Panc1 (cell line): ENCODE data around the gene C19orf44. TPM values are rescaled to one million over a fixed set of nuclear protein-coding genes. Genes with fewer than 3 reads are reported as not detected.
A peak's percentile ranks its signal among the peaks of the same experiment; 100 is the strongest.
"Not testable (repeated sequence)": the region's sequence is repeated elsewhere in the genome, so short reads cannot be mapped to it uniquely, and the experiment has no call there.

Experiments
- ATAC-seq: fragments of 200-7000 bp; cut with Tn5 transposase; 2 replicates; pipeline ENCODE4 v1.9.1; 2020; ENCODE audit warnings: mild to moderate bottlenecking, moderate library complexity
- Bru-seq: library from RNA; stranded (reverse); fragments of 400-500 nt; gene quantifications from one replicate; lab custom pipeline; 2021; lab: Mats Ljungman, UMichigan
- BruChase-seq, 2 experiments: library from RNA; stranded (reverse); fragments of 400-500 nt; gene quantifications; one replicate each; lab custom pipeline; 2021; lab: Mats Ljungman, UMichigan
- BruUV-seq: library from RNA; stranded (reverse); fragments of 400-500 nt; replicated peaks from 2 replicates; lab custom pipeline; 2021; lab: Mats Ljungman, UMichigan
- CTCF ChIA-PET: fragments of 300-600 bp; sonication (Branson Sonifier 250); formaldehyde crosslinking; loops from one replicate; lab custom pipeline; 2022; ENCODE audit warnings: antibody characterized with exemption; lab: Charles Lee
- POLR2A ChIA-PET: fragments of 300-600 bp; sonication (Branson Sonifier 250); formaldehyde crosslinking; loops from one replicate; lab custom pipeline; 2022; ENCODE audit warnings: antibody characterized with exemption; lab: Charles Lee
- DNase-seq: peaks from one replicate; pipeline ENCODE4 v3.0.0-alpha.2; 2010; ENCODE audit warnings: low read depth, low spot score
- H3K27ac ChIP-seq: 2 replicates; pipeline ENCODE4 v1.5.1; 2011; ENCODE audit warnings: mild to moderate bottlenecking, low read length, inconsistent platforms
- H3K27me3 ChIP-seq: fragments of 200-500 bp; sonication (Bioruptor generic); 2 replicates; pipeline ENCODE4 v1.6.0; 2014; ENCODE audit warnings: low read length, inconsistent platforms; ENCODE audit not compliant: control insufficient read depth, insufficient read depth
- H3K36me3 ChIP-seq: fragments of 200-500 bp; sonication (Bioruptor generic); 2 replicates; pipeline ENCODE4 v1.5.1; 2014; ENCODE audit warnings: inconsistent platforms, mild to moderate bottlenecking, low read length, moderate library complexity; ENCODE audit not compliant: control insufficient read depth, insufficient read depth
- H3K4me1 ChIP-seq: 2 replicates; pipeline ENCODE4 v1.5.1; 2011; ENCODE audit warnings: inconsistent platforms, mild to moderate bottlenecking, low read length, moderate library complexity; ENCODE audit not compliant: control insufficient read depth, insufficient read depth
- H3K4me3 ChIP-seq, 2 experiments: 2 replicates each; pipeline ENCODE4 v1.5.1; 2011 to 2012; ENCODE audit warnings: low read depth in 2 of 2, low read length in 2 of 2, mild to moderate bottlenecking in 2 of 2, inconsistent platforms in 1 of 2, moderate library complexity in 1 of 2
- H3K9me3 ChIP-seq: fragments of 200-500 bp; sonication (Bioruptor generic); 2 replicates; pipeline ENCODE4 v1.5.1; 2014; ENCODE audit warnings: low read depth, mild to moderate bottlenecking, inconsistent platforms, low read length, moderate library complexity; ENCODE audit not compliant: control insufficient read depth, insufficient read depth
- POLR2AphosphoS5 ChIP-seq: IDR thresholded peaks from 2 replicates; pipeline ENCODE4 v1.6.1; 2012; ENCODE audit warnings: mild to moderate bottlenecking, low read depth, low read length, moderate library complexity
- SIN3A ChIP-seq: IDR thresholded peaks from 2 replicates; pipeline ENCODE4 v1.6.1; 2012; ENCODE audit warnings: low read depth, mild to moderate bottlenecking, low read length, moderate library complexity, borderline replicate concordance; ENCODE audit not compliant: insufficient read depth
- TCF7L2 ChIP-seq: IDR thresholded peaks from 2 replicates; pipeline ENCODE4 v1.6.1; 2011; ENCODE audit warnings: mild to moderate bottlenecking, low read depth, low read length, inconsistent platforms
- in situ Hi-C: cut with HindIII; loops from 2 replicates; pipeline ENCODE4 v1.10.0; 2016; ENCODE audit warnings: low sequenced_read_pairs, low pct_unique_long_range_greater_than_20kb
- intact Hi-C: fragments of 100-400 bp; cut with micrococcal nuclease; formaldehyde crosslinking; loops from one replicate; pipeline ENCODE4 v1.10.0; 2022; ENCODE audit not compliant: unreplicated experiment
- long read RNA-seq: library from polyadenylated mRNA; unstranded; transcript quantifications from one replicate; pipeline ENCODE4 v2.0.0, GENCODE V29; 2021; ENCODE audit not compliant: unreplicated experiment
- polyA plus RNA-seq: library from polyadenylated mRNA; unstranded; fragments of >200 nt; gene quantifications from one replicate; pipeline ENCODE4 v1.2.1, GENCODE V29; 2012; ENCODE audit warnings: missing spikeins; ENCODE audit not compliant: insufficient read length
- total RNA-seq: library from RNA; stranded (reverse); gene quantifications from one replicate; pipeline ENCODE4 v1.2.1, GENCODE V29; 2021; ENCODE audit not compliant: unreplicated experiment
- TF ChIP-seq, protein P1 (sequence below): fragments of 450-650 bp; IDR thresholded peaks from 2 replicates; pipeline ENCODE4 v1.5.1; 2017; ENCODE audit warnings: mild to moderate bottlenecking
- TF ChIP-seq, protein P2 (sequence below), 2 experiments: IDR thresholded peaks; 2 replicates each; pipeline ENCODE4 v1.6.1; 2011 to 2012; ENCODE audit warnings: low read depth in 2 of 2, control low read depth in 1 of 2, low read length in 1 of 2, mild to moderate bottlenecking in 1 of 2, moderate library complexity in 1 of 2; ENCODE audit not compliant: insufficient read depth in 1 of 2

The C19orf44 gene
- total RNA-seq (4.4 TPM), Bru-seq, nascent RNA (percentile 44 among the genes with signal in this experiment), BruChase-seq, experiment 1, labeled RNA remaining after a 2-hour chase (percentile 50 among the genes with signal in this experiment), BruChase-seq, experiment 2, labeled RNA remaining after a 6-hour chase (percentile 47 among the genes with signal in this experiment)
- 6.0 TPM for polyA plus RNA-seq
- long read RNA-seq, partial matches to known transcripts = 3 of 9 reads
- long read RNA-seq, other reads (novel, unspliced or antisense) = 5 of 9 reads

DNA sequence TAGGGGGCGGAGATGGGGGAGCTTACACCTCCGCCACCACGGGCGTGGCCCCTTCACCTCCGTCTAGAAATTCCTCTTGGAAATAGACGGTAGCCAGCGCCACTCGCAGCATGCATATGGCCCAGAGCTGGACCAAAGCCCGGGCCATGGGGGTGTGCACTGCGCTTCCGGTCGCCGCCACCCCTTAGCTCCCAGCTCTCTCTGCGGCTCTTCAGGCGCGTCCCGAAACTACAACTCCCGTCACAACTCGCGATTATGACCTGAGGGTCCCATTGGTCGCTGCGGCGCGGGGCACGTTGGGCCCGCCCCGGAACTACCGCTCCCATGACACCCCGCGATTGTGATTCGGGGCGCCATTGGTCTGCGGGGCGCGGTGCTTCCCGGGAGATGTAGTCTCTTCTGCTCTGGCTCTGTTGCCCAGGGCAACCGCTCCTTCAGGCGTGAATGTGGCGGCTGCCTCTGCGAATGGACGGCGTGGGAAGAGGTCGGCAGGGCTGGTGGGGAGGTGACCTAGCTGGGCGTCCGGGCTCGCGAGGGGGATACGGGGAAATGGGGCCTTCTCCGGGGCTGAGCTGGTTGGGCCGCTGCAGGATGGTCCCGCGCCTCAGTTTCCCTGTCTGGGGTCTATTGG, at the start of gene C19orf44, which contains the start of gene CALR3:
Gene C19orf44 (plus strand): TSS at position 413 of the 631 bp plus-strand sequence. CDS start 4,399 bp downstream, outside the sequence.
Gene CALR3 (minus strand): TSS at position 186 of the 631 bp plus-strand sequence. CDS start 38 bp downstream, at position 148.
- no peaks in the 10 kb centered on the region for H3K4me1 ChIP-seq
- peak; percentile 100 for ATAC-seq
- TF ChIP-seq TCF7L2 (no peak), SIN3A (0 out of 2 replicates have a peak, but pooled peaks have one; percentile 41), POLR2AphosphoS5 (peak; percentile 74)
- TF ChIP-seq, protein P1, sequence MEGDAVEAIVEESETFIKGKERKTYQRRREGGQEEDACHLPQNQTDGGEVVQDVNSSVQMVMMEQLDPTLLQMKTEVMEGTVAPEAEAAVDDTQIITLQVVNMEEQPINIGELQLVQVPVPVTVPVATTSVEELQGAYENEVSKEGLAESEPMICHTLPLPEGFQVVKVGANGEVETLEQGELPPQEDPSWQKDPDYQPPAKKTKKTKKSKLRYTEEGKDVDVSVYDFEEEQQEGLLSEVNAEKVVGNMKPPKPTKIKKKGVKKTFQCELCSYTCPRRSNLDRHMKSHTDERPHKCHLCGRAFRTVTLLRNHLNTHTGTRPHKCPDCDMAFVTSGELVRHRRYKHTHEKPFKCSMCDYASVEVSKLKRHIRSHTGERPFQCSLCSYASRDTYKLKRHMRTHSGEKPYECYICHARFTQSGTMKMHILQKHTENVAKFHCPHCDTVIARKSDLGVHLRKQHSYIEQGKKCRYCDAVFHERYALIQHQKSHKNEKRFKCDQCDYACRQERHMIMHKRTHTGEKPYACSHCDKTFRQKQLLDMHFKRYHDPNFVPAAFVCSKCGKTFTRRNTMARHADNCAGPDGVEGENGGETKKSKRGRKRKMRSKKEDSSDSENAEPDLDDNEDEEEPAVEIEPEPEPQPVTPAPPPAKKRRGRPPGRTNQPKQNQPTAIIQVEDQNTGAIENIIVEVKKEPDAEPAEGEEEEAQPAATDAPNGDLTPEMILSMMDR = no peak
- TF ChIP-seq, protein P2, sequence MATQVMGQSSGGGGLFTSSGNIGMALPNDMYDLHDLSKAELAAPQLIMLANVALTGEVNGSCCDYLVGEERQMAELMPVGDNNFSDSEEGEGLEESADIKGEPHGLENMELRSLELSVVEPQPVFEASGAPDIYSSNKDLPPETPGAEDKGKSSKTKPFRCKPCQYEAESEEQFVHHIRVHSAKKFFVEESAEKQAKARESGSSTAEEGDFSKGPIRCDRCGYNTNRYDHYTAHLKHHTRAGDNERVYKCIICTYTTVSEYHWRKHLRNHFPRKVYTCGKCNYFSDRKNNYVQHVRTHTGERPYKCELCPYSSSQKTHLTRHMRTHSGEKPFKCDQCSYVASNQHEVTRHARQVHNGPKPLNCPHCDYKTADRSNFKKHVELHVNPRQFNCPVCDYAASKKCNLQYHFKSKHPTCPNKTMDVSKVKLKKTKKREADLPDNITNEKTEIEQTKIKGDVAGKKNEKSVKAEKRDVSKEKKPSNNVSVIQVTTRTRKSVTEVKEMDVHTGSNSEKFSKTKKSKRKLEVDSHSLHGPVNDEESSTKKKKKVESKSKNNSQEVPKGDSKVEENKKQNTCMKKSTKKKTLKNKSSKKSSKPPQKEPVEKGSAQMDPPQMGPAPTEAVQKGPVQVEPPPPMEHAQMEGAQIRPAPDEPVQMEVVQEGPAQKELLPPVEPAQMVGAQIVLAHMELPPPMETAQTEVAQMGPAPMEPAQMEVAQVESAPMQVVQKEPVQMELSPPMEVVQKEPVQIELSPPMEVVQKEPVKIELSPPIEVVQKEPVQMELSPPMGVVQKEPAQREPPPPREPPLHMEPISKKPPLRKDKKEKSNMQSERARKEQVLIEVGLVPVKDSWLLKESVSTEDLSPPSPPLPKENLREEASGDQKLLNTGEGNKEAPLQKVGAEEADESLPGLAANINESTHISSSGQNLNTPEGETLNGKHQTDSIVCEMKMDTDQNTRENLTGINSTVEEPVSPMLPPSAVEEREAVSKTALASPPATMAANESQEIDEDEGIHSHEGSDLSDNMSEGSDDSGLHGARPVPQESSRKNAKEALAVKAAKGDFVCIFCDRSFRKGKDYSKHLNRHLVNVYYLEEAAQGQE (IDR thresholded peaks at IDR 0.05; ENCODE audit: insufficient read depth in 1 of 2, low read depth in 2 of 2, low read length in 1 of 2) = no peak
- peak; percentile 89 for DNase-seq
- peak within 1 kb of the TSS; percentile 85 for H3K27ac ChIP-seq
- BruUV-seq = no TSS peak
- in situ Hi-C loops = no loop called here
- no peaks in the 10 kb centered on the region for H3K9me3 ChIP-seq
- ChIA-PET POLR2A (interaction anchor here (0.6 kb wide), 1 partner anchor 317 kb away, joined by 3 read pairs; no protein-coding TSS in a partner anchor), CTCF (interaction anchor here (1.2 kb wide), 1 partner anchor 310 kb away, joined by 3 read pairs; no protein-coding TSS in a partner anchor)
- no peaks in the 10 kb centered on the region for H3K27me3 ChIP-seq
- intact Hi-C loops = no loop called here
- H3K36me3 ChIP-seq = no peaks in the 10 kb centered on the region
- peak within 1 kb of the TSS; percentile 78 to 80 for H3K4me3 ChIP-seq

DNA sequence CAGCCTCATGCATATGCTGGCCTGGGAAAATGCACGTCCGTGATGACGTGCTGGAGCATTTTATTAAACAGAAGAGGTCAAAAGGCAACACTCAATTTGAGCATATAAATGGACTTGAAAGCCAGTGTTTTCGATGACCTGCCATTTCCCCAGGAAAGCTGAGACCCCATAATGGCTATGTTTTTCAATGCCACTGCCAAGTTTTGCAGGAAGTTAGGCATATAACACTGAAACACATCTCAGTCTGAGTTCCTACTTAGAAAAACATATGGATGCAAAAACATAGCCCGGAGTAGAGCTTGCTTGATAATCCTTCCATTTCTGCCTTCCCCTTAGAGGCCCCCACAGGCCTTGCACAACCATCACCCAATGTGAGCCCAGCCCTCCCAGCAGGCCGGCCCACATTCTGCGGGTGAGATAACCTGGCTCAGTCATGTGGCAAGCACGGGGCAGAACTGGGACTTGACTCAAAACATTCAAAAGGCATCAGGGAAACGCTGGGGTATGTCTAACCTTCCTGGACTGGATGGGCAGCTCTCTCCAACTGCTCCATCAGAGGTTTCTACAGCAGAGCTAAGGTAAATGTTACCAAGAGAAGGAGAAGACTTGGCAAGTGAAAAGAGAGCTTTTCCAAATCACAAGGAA, 49.3 kb upstream of the C19orf44 start:
- in situ Hi-C loops = no loop called here
- ChIA-PET CTCF (no interaction called here), POLR2A (no interaction called here)
- H3K4me3 ChIP-seq = no peak overlapping the region
- peak; percentile 48; the same call in 1 of the 2 replicates for ATAC-seq
- no peak overlapping the region for H3K27ac ChIP-seq
- DNase-seq = no peak
- H3K27me3 ChIP-seq = no peaks in the 10 kb centered on the region
- H3K36me3 ChIP-seq = no peaks in the 10 kb centered on the region
- no TSS peak for BruUV-seq
- no peaks in the 10 kb centered on the region for H3K9me3 ChIP-seq
- TF ChIP-seq SIN3A = no peak
- TF ChIP-seq TCF7L2 = no peak
- TF ChIP-seq, protein P1 = no peak
- TF ChIP-seq, protein P2 (IDR thresholded peaks at IDR 0.05; ENCODE audit: insufficient read depth in 1 of 2, low read depth in 2 of 2, low read length in 1 of 2) = no peak
- TF ChIP-seq POLR2AphosphoS5 = no peak
- H3K4me1 ChIP-seq = peaks cover 6% of the 10 kb centered on the region
- intact Hi-C loops = no loop called here

DNA sequence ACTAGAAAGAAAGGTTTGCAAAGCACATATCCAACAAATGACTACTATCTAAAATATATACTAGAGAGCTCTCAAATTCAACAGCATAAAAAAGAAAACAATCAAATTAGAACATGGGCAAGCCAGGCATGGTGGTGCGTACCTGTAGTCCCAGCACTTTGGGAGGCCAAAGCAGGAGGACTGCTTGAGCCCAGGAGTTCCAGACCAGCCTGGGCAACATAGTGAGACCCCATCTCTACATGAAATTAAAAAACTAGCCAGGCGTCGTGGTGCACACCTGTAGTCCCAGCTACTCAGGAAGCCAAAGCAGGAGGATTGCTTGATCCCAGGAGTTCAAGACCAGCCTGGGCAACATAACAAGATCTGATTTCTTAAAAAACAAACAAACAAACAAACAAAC, 47.3 kb upstream of the C19orf44 start:
- H3K27me3 ChIP-seq, CTCF ChIA-PET, H3K27ac ChIP-seq, H3K4me1 ChIP-seq, POLR2A ChIA-PET, H3K9me3 ChIP-seq, DNase-seq, H3K36me3 ChIP-seq, ATAC-seq, in situ Hi-C loops, intact Hi-C loops, BruUV-seq, H3K4me3 ChIP-seq: not testable (repeated sequence)
